AG04450 (cell line): ENCODE data around the gene TAGAP. TPM values are rescaled to one million over a fixed set of nuclear protein-coding genes. Genes with fewer than 3 reads are reported as not detected.

Experiments used
- CTCF ChIA-PET: fragments of 300-600, 350-600 bp; formaldehyde crosslinking; extraction: SDS; loops from one replicate; lab custom pipeline; 2022; ENCODE audit warnings: antibody characterized with exemption, inconsistent platforms; lab: Charles Lee
- POLR2A ChIA-PET: fragments of 350-600 bp; formaldehyde crosslinking; extraction: SDS; loops from one replicate; lab custom pipeline; 2021; ENCODE audit warnings: antibody characterized with exemption, inconsistent platforms; lab: Yijun Ruan, JAX
- DNase-seq: peaks from one replicate; pipeline ENCODE4 v3.0.0-alpha.2; 2011; ENCODE audit warnings: low read depth, low spot score
- H3K27ac ChIP-seq: one replicate; pipeline ENCODE4 v1.5.1; 2012; ENCODE audit warnings: low read depth, low read length, control low read depth
- H3K27me3 ChIP-seq: one replicate; pipeline ENCODE4 v1.6.0; 2012; ENCODE audit warnings: low read length; ENCODE audit not compliant: control insufficient read depth, insufficient read depth
- H3K4me3 ChIP-seq: 2 replicates; pipeline ENCODE4 v1.5.1; 2011; ENCODE audit warnings: mild to moderate bottlenecking, low read depth, low read length, control low read depth
- H3K9me3 ChIP-seq: 2 replicates; pipeline ENCODE4 v1.5.1; 2012; ENCODE audit warnings: low read length; ENCODE audit not compliant: control insufficient read depth, insufficient read depth
- CTCF ChIP-seq: IDR thresholded peaks from 2 replicates; pipeline ENCODE4 v1.5.1; 2011; ENCODE audit warnings: low read depth, low read length, control low read depth, inconsistent platforms
- polyA plus RNA-seq: library from polyadenylated mRNA; depleted of rRNA; stranded (reverse); fragments of >200 nt; gene quantifications from 2 replicates; pipeline ENCODE4 v1.2.3, GENCODE V29; 2011

Gene TAGAP
- polyA plus RNA-seq, 1 experiment: not detected

DNA sequence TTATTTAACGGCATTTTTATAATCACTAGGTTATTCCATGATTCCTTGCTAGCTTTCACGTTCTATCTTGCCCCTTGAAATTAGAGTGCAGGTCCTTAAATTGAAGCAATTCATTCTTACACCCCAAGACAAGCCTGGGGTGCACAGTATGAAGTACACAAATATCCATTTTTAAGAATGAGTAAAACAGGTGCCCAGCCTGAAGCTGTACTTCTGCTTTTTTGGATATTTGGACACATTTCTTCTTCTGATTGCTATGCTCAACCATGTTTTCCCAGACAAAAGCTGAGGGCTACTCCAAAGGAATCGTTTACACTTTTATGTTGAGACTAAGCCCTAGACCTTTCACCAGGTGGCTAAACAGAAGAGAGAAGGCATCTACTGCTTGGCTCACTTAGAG lies 7.9 kb upstream of the TAGAP start:
- Histone ChIP-seq H3K27me3 (peaks cover 9% of the 10 kb centered on the region), H3K27ac (no peak overlapping the region), H3K9me3 (no peaks in the 10 kb centered on the region), H3K4me3 (no peak overlapping the region)
- ChIA-PET POLR2A (no interaction called here), CTCF (interaction anchor here (1.9 kb wide), 1 partner anchor 10 kb away, joined by 6 read pairs; no protein-coding TSS in a partner anchor)
- DNase-seq: no peak
- no peak for TF ChIP-seq CTCF

- CTCF ChIA-PET: no interaction called here
- no peaks in the 10 kb centered on the region for H3K27me3 ChIP-seq
These were observed 3.3 kb upstream of the TAGAP start for GRCh38 chr6:159047891-159048685.

GRCh38 chr6:159045801-159046200 lies 1.0 kb upstream of the TAGAP start:
- POLR2A ChIA-PET: no interaction called here
- CTCF ChIA-PET: interaction anchor here (2.7 kb wide), 1 partner anchor 59 kb away, joined by 19 read pairs; no protein-coding TSS in a partner anchor
- TF ChIP-seq CTCF: no peak

More at GRCh38 chr6:159047891-159048685, 3.3 kb upstream of the TAGAP start:
- no peak overlapping the region for H3K27ac ChIP-seq
- POLR2A ChIA-PET: no interaction called here
- TF ChIP-seq CTCF: no peak
- DNase-seq: no peak
- H3K9me3 ChIP-seq: no peaks in the 10 kb centered on the region
- H3K4me3 ChIP-seq: no peak overlapping the region

DNA sequence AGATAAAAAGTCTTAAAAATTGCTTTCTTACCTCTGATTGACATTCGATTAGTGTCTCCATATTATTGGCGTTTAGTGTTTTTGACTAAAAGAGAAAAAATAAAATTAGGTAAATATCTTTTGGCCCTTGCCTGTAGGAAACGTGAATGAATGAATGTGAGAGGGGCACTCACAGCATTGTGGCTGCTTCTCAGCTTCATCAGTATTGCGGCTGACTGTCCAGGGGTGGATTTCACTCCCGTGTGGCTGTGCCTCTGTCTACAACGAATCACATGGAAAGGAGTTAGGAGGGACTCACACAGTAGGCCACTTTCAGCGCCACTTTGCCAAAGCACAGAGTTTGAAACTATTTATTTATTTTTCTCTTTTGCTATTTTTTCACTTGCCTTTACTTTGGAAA lies 844 bp downstream of the TAGAP start:
- no peak overlapping the region for H3K27ac ChIP-seq
- H3K4me3 ChIP-seq: no peak overlapping the region
- no peak for DNase-seq
- ChIA-PET CTCF (interaction anchor here (0.8 to 2.7 kb wide), 7 partner anchors 11 to 91 kb away, joined by 3 to 19 read pairs (median 6); no protein-coding TSS in a partner anchor), POLR2A (no interaction called here)
- peaks cover 13% of the 10 kb centered on the region for H3K27me3 ChIP-seq
- no peaks in the 10 kb centered on the region for H3K9me3 ChIP-seq
- TF ChIP-seq CTCF: no peak

More at GRCh38 chr6:159045801-159046200, 1.0 kb upstream of the TAGAP start:
- Histone ChIP-seq H3K27me3 (peaks cover 5% of the 10 kb centered on the region), H3K4me3 (no peak overlapping the region), H3K9me3 (no peaks in the 10 kb centered on the region), H3K27ac (no peak overlapping the region)
- no peak for DNase-seq

DNA sequence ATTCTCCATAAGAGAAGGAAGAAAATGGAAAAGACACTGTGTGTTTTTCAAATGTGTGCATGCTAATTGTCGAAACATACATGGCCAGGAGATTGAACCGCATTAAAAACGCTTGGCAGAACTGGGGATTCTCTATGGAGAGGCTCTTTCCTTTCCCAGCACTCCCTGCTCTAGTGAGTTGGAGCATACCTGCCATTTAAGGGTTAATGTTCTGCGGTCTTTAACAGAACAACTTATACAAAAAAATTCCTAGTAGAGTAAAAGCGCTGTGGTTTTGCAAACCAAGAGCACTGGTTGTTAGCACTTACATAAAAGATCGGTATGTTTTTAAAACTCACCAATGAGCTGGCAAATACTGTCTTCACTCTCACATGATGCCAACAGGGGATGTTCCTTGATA lies 1.5 kb downstream of the TAGAP start:
- Histone ChIP-seq H3K27ac (no peak overlapping the region), H3K4me3 (no peak overlapping the region), H3K9me3 (no peaks in the 10 kb centered on the region), H3K27me3 (peaks cover 14% of the 10 kb centered on the region)
- ChIA-PET CTCF (interaction anchor here (0.6 to 4.2 kb wide), 17 partner anchors 10 to 298 kb away, joined by 3 to 50 read pairs (median 6); no protein-coding TSS in a partner anchor), POLR2A (no interaction called here)
- no peak for TF ChIP-seq CTCF
- no peak for DNase-seq
